ENCODE data around the gene MINDY4. TPM values are rescaled to one million over a fixed set of nuclear protein-coding genes. Genes with fewer than 3 reads are reported as not detected.
A peak's percentile ranks its signal among the peaks of the same experiment; 100 is the strongest.

MINDY4 gene
- total RNA-seq, 1 donor from 2014 or later: 13.8 TPM

- Histone ChIP-seq H3K36me3 (peaks cover 8% of the 10 kb centered on the region), H3K27ac (peak overlapping the region; percentile 68), H3K4me1 (peaks cover 49% of the 10 kb centered on the region), H3K27me3 (ENCODE audit: low read depth) (no peaks in the 10 kb centered on the region), H3K4me3 (no peak overlapping the region), H3K9me3 (no peaks in the 10 kb centered on the region)
- intact Hi-C loops (cut with DNase I): no loop called here
- no peak for TF ChIP-seq CTCF (IDR thresholded peaks at IDR 0.05)
- ATAC-seq (peak; percentile 86 to 87), DNase-seq (peak; percentile 58)
Measured at GRCh38 chr7:30814700-30815387, 43.6 kb downstream of the MINDY4 start.

GRCh38 chr7:30815388-30815854 is 44.2 kb downstream of the MINDY4 start:
- ATAC-seq: peak; percentile 18 to 40
- intact Hi-C loops (cut with DNase I): no loop called here

GRCh38 chr7:30815951-30816644 is 44.9 kb downstream of the MINDY4 start:
- H3K27me3 ChIP-seq (ENCODE audit: low read depth): no peaks in the 10 kb centered on the region
- H3K4me1 ChIP-seq: peaks cover 49% of the 10 kb centered on the region
- ATAC-seq (no peak), DNase-seq (no peak)
- peak overlapping the region; percentile 68 for H3K27ac ChIP-seq
- H3K36me3 ChIP-seq: peaks cover 6% of the 10 kb centered on the region
- intact Hi-C loops (cut with DNase I): no loop called here
- H3K9me3 ChIP-seq: no peaks in the 10 kb centered on the region
- no peak for TF ChIP-seq CTCF (IDR thresholded peaks at IDR 0.05)
- no peak overlapping the region for H3K4me3 ChIP-seq

More at GRCh38 chr7:30815388-30815854, 44.2 kb downstream of the MINDY4 start:
- Histone ChIP-seq H3K27ac (peak overlapping the region; percentile 68), H3K4me3 (no peak overlapping the region), H3K27me3 (ENCODE audit: low read depth) (no peaks in the 10 kb centered on the region), H3K36me3 (peaks cover 8% of the 10 kb centered on the region), H3K4me1 (peaks cover 49% of the 10 kb centered on the region), H3K9me3 (no peaks in the 10 kb centered on the region)
- DNase-seq: no peak
- no peak for TF ChIP-seq CTCF (IDR thresholded peaks at IDR 0.05)

- Histone ChIP-seq H3K4me3 (no peak overlapping the region), H3K9me3 (no peaks in the 10 kb centered on the region), H3K27ac (peak overlapping the region; percentile 68), H3K36me3 (no peaks in the 10 kb centered on the region), H3K27me3 (ENCODE audit: low read depth) (no peaks in the 10 kb centered on the region), H3K4me1 (peaks cover 49% of the 10 kb centered on the region)
- no peak for DNase-seq
- no peak for ATAC-seq
- intact Hi-C loops (cut with DNase I): no loop called here
- TF ChIP-seq CTCF (IDR thresholded peaks at IDR 0.05): no peak
Measured at GRCh38 chr7:30816645-30817370, 45.6 kb downstream of the MINDY4 start.

GRCh38 chr7:30817371-30817767 is 46.2 kb downstream of the MINDY4 start:
- H3K27me3 ChIP-seq (ENCODE audit: low read depth): no peaks in the 10 kb centered on the region
- H3K27ac ChIP-seq: peak overlapping the region; percentile 68
- ATAC-seq: peak in 1 of 2 donors; percentile 44
- H3K4me1 ChIP-seq: peaks cover 49% of the 10 kb centered on the region
- DNase-seq: no peak
- intact Hi-C loops (cut with DNase I): no loop called here
- H3K9me3 ChIP-seq: no peaks in the 10 kb centered on the region
- no peak overlapping the region for H3K4me3 ChIP-seq
- no peaks in the 10 kb centered on the region for H3K36me3 ChIP-seq
- TF ChIP-seq CTCF (IDR thresholded peaks at IDR 0.05): no peak
